CD4-positive, alpha-beta T cell (primary cell): ENCODE measurements around the gene FOXP4. TPM values are rescaled to one million over a fixed set of nuclear protein-coding genes. Genes with fewer than 3 reads are reported as not detected.

ENCODE experiments used
- ATAC-seq: fragments of 200-7000 bp; cut with Tn5 transposase; one replicate; pipeline ENCODE4 v1.10.0; 2022; ENCODE audit warnings: mild to moderate bottlenecking; ENCODE audit not compliant: poor library complexity
- CTCF ChIA-PET: fragments of 350-600 bp; sonication (Branson Sonifier 250); formaldehyde crosslinking; loops from one replicate; lab custom pipeline; 2021; ENCODE audit warnings: antibody characterized with exemption, inconsistent platforms; lab: Charles Lee
- POLR2A ChIA-PET: fragments of 350-600 bp; sonication (Branson Sonifier 250); formaldehyde crosslinking; loops from one replicate; lab custom pipeline; 2021; ENCODE audit warnings: antibody characterized with exemption, inconsistent platforms; lab: Charles Lee
- DNase-seq, 14 experiments: peaks; one replicate each; pipeline ENCODE4 v3.0.0-alpha.2; 2013 to 2020; ENCODE audit warnings: mixed read lengths in 2 of 14
- H3K27ac ChIP-seq, 2 donors: one replicate each; pipeline versions ENCODE4 v1.5.1 to v1.7.0; 2013; ENCODE audit warnings: low read length in 2 of 2, low read depth in 1 of 2, mild to moderate bottlenecking in 1 of 2
- H3K27me3 ChIP-seq, 2 experiments: 1 replicate in 1 of 2; 2 replicates in 1 of 2; pipeline versions ENCODE4 v1.6.1 to v1.7.0; 2013; ENCODE audit warnings: low read length in 2 of 2, control low read depth in 1 of 2, mild to moderate bottlenecking in 1 of 2, moderate library complexity in 1 of 2; ENCODE audit not compliant: insufficient read depth in 2 of 2, control insufficient read depth in 1 of 2
- H3K36me3 ChIP-seq: one replicate; pipeline ENCODE4 v1.6.1; 2013; ENCODE audit warnings: low read length, control low read depth; ENCODE audit not compliant: insufficient read depth
- H3K4me1 ChIP-seq: one replicate; pipeline ENCODE4 v1.6.1; 2013; ENCODE audit warnings: low read length, control low read depth; ENCODE audit not compliant: insufficient read depth
- H3K4me3 ChIP-seq: one replicate; pipeline ENCODE4 v1.5.1; 2013; ENCODE audit warnings: mild to moderate bottlenecking, low read length, moderate library complexity
- H3K9me3 ChIP-seq, 2 experiments: 1 replicate in 1 of 2; 2 replicates in 1 of 2; pipeline versions ENCODE4 v1.6.1 to v1.7.0; 2013; ENCODE audit warnings: low read length in 2 of 2, mild to moderate bottlenecking in 2 of 2, control low read depth in 1 of 2, moderate library complexity in 1 of 2; ENCODE audit not compliant: control insufficient read depth in 1 of 2, insufficient read depth in 1 of 2
- H3K27ac Mint-ChIP-seq: one replicate; pipeline ENCODE4 v1.8.0; 2020; ENCODE audit warnings: mixed read lengths
- H3K27me3 Mint-ChIP-seq: one replicate; pipeline ENCODE4 v1.8.0; 2021; ENCODE audit warnings: mixed read lengths
- H3K36me3 Mint-ChIP-seq: one replicate; pipeline ENCODE4 v1.8.0; 2021; ENCODE audit warnings: low read depth, mixed read lengths
- H3K4me1 Mint-ChIP-seq: one replicate; pipeline ENCODE4 v1.8.0; 2021; ENCODE audit warnings: low read depth, mixed read lengths
- H3K4me3 Mint-ChIP-seq: one replicate; pipeline ENCODE4 v1.8.0; 2020; ENCODE audit warnings: mild to moderate bottlenecking, mixed read lengths
- H3K9me3 Mint-ChIP-seq: one replicate; pipeline ENCODE4 v1.8.0; 2020; ENCODE audit warnings: mixed read lengths
- intact Hi-C, 2 experiments: fragments of 100-400 bp; cut with DNase I in 1 of 2; cut with micrococcal nuclease in 1 of 2; formaldehyde crosslinking; loops; one replicate each; pipeline versions ENCODE4 v1.15.1 to v1.9.0; 2023 to 2025; cut with DNase I, micrococcal nuclease
- total RNA-seq, 174 experiments: library from RNA in 2 of 174; stranded (reverse) in 2 of 174; gene quantifications; one replicate each; pipeline ENCODE4 v1.2.3 and lab custom pipeline; 2021 to 2026
- TF ChIP-seq, protein P1 (sequence below): fragments of 200-600 bp; IDR thresholded peaks from one replicate; pipeline ENCODE4 v1.8.0; 2022; ENCODE audit warnings: antibody characterized with exemption, mild to moderate bottlenecking

Gene FOXP4
- total RNA-seq, 2 experiments from 2014 or later, result 3.7 to 3.9 TPM

DNA sequence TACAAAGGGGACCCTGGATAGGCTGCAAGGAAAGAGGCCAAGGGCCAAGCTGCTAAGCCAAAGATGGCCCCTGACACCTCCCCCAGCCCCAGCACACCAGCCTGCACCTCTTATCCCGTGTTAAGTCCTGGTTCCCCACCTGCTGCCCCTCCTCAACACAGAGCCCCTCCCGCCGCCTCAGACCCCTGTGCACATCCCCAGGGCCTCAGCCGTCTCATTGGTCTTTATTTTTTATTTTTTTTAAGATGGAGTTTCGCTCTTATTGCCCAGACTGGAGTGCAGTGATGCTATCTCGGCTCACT, 55.0 kb downstream of the FOXP4 start:
- POLR2A ChIA-PET, result no interaction called here

DNA sequence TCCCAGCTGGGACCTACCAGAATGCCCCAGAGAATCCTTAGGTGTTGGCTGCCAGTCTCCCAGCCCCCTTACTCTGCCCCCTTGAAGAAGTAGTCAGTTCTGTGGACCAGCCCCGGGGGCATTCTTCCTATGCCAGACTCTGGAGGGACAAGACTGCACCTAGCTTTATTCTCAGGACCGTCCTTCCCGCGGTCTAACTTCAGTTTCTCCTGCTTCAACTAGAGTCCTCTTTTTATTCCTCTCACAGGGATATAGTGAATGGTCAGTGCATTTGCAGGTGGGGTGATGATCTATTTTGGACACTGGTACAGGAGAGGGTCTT, 56.2 kb downstream of the FOXP4 start:
- Mint-ChIP-seq H3K4me3 (no peak overlapping the region), H3K9me3 (no peaks in the 10 kb centered on the region), H3K27ac (no peak overlapping the region), H3K4me1 (no peaks in the 10 kb centered on the region), H3K36me3 (no peaks in the 10 kb centered on the region), H3K27me3 (no peaks in the 10 kb centered on the region)
- Histone ChIP-seq H3K4me3 (no peak overlapping the region), H3K27me3 (peaks cover 0 to 3% of the 10 kb centered on the region in 2 experiments), H3K4me1 (peaks cover 8% of the 10 kb centered on the region), H3K27ac (no peak overlapping the region), H3K36me3 (no peaks in the 10 kb centered on the region), H3K9me3 (no peaks in the 10 kb centered on the region)
- DNase-seq, result no peak
- ChIA-PET POLR2A (interaction anchor here (0.6 to 1.6 kb wide), 2 partner anchors 81 to 83 kb away, joined by 3 to 4 read pairs; no protein-coding TSS in a partner anchor), CTCF (interaction anchor here (0.9 to 1.7 kb wide), 3 partner anchors 80 to 178 kb away, joined by 3 read pairs; no protein-coding TSS in a partner anchor)
- ATAC-seq, result no peak
- TF ChIP-seq, protein P1, sequence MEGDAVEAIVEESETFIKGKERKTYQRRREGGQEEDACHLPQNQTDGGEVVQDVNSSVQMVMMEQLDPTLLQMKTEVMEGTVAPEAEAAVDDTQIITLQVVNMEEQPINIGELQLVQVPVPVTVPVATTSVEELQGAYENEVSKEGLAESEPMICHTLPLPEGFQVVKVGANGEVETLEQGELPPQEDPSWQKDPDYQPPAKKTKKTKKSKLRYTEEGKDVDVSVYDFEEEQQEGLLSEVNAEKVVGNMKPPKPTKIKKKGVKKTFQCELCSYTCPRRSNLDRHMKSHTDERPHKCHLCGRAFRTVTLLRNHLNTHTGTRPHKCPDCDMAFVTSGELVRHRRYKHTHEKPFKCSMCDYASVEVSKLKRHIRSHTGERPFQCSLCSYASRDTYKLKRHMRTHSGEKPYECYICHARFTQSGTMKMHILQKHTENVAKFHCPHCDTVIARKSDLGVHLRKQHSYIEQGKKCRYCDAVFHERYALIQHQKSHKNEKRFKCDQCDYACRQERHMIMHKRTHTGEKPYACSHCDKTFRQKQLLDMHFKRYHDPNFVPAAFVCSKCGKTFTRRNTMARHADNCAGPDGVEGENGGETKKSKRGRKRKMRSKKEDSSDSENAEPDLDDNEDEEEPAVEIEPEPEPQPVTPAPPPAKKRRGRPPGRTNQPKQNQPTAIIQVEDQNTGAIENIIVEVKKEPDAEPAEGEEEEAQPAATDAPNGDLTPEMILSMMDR, result no peak
- intact Hi-C loops, result loop anchor here (2.0 to 5.0 kb wide), 4 partner anchors 130 to 564 kb away; partner anchors contain the start of gene TOMM6 (in 1 of the 2)

More for the DNA sequence above, 55.0 kb downstream of the FOXP4 start:
- H3K4me1 ChIP-seq, result peaks cover 8% of the 10 kb centered on the region
- no peak overlapping the region for H3K27ac ChIP-seq
- DNase-seq (no peak), ATAC-seq (no peak)
- Mint-ChIP-seq H3K27me3 (no peaks in the 10 kb centered on the region), H3K4me3 (no peak overlapping the region), H3K36me3 (no peaks in the 10 kb centered on the region), H3K9me3 (no peaks in the 10 kb centered on the region), H3K4me1 (no peaks in the 10 kb centered on the region), H3K27ac (no peak overlapping the region)
- TF ChIP-seq, protein P1, result no peak
- peaks cover 4% of the 10 kb centered on the region for H3K36me3 ChIP-seq
- CTCF ChIA-PET, result no interaction called here
- peaks cover 0 to 3% of the 10 kb centered on the region in 2 experiments for H3K27me3 ChIP-seq
- no peak overlapping the region for H3K4me3 ChIP-seq
- no peaks in the 10 kb centered on the region for H3K9me3 ChIP-seq
- intact Hi-C loops, result loop anchor here in 1 of 2 experiments (5.0 kb wide), 1 partner anchor 131 kb away; no protein-coding TSS in a partner anchor

DNA sequence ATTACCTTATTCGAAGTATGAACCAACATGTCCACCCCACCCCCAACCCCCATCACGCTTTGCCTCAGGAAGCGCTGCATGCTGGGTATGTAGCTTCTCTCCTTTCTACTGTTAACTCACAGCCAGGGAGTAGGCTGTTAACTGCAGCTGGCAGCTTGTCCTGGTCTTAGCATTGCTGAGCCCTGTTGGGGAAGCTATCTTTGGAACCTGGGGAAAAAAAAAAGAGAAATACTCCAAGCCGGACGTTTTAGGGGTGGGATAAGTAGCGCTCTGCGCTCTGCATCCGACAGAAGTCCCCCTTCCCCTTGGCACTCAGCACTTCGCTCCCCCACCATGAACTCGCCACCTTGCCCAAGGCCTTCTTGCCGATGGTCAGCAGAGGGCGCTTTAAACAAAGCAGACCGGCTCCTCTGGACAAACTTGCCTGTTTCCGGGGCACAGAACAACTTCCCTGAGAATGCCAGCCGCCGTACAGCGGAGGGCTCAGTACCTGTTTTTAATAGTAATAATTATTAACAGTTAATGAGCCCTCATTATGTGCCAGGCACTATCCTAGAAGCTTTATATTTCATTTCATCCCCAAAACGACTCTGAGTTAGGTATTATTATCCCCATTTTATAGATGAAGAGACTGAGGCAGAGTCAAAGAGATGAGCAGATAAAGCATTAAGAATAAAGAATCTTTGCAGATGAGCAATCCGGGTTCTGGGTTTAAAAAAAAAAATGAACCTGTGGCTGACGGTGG, 56.9 kb downstream of the FOXP4 start:
- H3K4me3 ChIP-seq, result no peak overlapping the region
- Mint-ChIP-seq H3K4me1 (no peaks in the 10 kb centered on the region), H3K4me3 (no peak overlapping the region), H3K27ac (no peak overlapping the region), H3K27me3 (no peaks in the 10 kb centered on the region), H3K36me3 (no peaks in the 10 kb centered on the region), H3K9me3 (no peaks in the 10 kb centered on the region)
- intact Hi-C loops, result loop anchor here (1.0 to 5.0 kb wide), 5 partner anchors 80 to 564 kb away; partner anchors contain the start of gene TOMM6 (in 1 of the 2)
- TF ChIP-seq, protein P1, result peak; percentile 80
- H3K36me3 ChIP-seq, result no peaks in the 10 kb centered on the region
- ChIA-PET POLR2A (interaction anchor here (0.6 to 1.6 kb wide), 2 partner anchors 80 to 82 kb away, joined by 3 to 4 read pairs; no protein-coding TSS in a partner anchor), CTCF (interaction anchor here (0.6 to 1.7 kb wide), 4 partner anchors 72 to 179 kb away, joined by 3 read pairs; no protein-coding TSS in a partner anchor)
- peaks cover 0 to 3% of the 10 kb centered on the region in 2 experiments for H3K27me3 ChIP-seq
- no peak overlapping the region for H3K27ac ChIP-seq
- DNase-seq, result peak; percentile 54 to 86 (median 66)
- H3K4me1 ChIP-seq, result peaks cover 8% of the 10 kb centered on the region
- H3K9me3 ChIP-seq, result no peaks in the 10 kb centered on the region
- peak; percentile 80 for ATAC-seq
